Measurements from ENCODE around the gene VPS11.

VPS11 gene

DNA sequence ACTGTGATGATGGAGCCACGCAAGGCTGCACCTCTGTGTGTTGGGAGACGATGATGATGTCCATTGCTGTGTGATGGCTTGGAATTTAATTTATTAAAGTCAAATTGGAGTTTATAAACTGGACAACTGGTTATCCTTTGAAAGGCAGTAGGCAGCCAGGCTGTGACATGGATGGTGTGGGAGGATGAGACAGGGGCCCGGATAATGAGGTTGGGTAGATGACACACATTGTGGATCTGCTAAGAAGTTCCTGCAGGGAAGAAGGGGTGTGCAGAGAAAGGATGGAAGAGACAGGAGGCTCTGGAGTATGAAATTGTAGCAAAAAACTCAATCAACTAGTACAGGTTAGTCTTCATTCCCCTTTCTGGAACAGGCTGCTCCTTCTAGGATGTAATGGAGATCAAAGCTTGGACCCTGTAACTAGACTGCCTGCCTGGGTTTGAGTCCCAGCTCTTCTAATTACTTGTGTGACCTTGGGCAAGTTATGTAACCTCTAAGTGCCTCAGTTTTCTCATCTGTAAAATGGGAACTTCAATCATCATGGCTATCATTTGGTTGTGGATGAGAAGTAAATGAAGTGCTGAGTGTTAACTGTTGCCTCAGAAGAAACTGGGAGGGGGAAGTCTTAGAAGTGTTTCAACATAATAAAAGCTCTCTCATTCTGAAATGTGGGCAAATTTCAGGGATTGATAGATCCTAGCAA, 49.5 kb downstream of the VPS11 start:
- no peaks in the 10 kb centered on the region for H3K4me1 ChIP-seq (ENCODE audit: insufficient read depth, poor library complexity, severe bottlenecking)
- no peaks in the 10 kb centered on the region for H3K27me3 ChIP-seq (ENCODE audit: insufficient read depth, poor library complexity, severe bottlenecking)
- DNase-seq (ENCODE audit: low spot score) (no peak), ATAC-seq (ENCODE audit: low read depth) (no peak)
- H3K4me3 ChIP-seq (ENCODE audit: severe bottlenecking): no peak overlapping the region
- H3K9me3 ChIP-seq (ENCODE audit: severe bottlenecking): no peaks in the 10 kb centered on the region
- H3K36me3 ChIP-seq (ENCODE audit: low read depth): 0 out of 2 replicates have a peak, but pooled peaks cover 3% of the 10 kb centered on the region
- TF ChIP-seq, protein P1, sequence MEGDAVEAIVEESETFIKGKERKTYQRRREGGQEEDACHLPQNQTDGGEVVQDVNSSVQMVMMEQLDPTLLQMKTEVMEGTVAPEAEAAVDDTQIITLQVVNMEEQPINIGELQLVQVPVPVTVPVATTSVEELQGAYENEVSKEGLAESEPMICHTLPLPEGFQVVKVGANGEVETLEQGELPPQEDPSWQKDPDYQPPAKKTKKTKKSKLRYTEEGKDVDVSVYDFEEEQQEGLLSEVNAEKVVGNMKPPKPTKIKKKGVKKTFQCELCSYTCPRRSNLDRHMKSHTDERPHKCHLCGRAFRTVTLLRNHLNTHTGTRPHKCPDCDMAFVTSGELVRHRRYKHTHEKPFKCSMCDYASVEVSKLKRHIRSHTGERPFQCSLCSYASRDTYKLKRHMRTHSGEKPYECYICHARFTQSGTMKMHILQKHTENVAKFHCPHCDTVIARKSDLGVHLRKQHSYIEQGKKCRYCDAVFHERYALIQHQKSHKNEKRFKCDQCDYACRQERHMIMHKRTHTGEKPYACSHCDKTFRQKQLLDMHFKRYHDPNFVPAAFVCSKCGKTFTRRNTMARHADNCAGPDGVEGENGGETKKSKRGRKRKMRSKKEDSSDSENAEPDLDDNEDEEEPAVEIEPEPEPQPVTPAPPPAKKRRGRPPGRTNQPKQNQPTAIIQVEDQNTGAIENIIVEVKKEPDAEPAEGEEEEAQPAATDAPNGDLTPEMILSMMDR (IDR thresholded peaks at IDR 0.05; ENCODE audit: poor library complexity, severe bottlenecking): no peak
- H3K27ac ChIP-seq (ENCODE audit: poor library complexity, severe bottlenecking): no peak overlapping the region

DNA sequence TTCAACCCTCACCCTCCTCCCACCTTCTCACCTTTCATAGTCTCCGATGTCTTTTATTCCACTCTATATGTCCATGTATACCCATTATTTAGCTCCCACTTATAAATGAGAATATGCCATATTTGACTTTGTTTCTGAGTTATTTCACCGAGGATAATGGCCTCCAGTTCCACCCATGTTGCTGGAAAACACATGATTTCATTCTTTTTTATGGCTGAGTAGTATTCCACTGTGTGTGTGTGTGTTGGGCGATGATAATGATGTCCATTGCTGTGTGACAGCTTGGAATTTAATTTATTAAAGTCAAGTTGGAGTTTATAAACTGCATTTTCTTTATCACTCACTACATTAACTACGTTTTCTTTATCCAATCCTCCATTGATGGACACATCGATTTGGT, 50.6 kb downstream of the VPS11 start:
- no peaks in the 10 kb centered on the region for H3K9me3 ChIP-seq (ENCODE audit: severe bottlenecking)
- H3K4me1 ChIP-seq (ENCODE audit: insufficient read depth, poor library complexity, severe bottlenecking): no peaks in the 10 kb centered on the region
- H3K27ac ChIP-seq (ENCODE audit: poor library complexity, severe bottlenecking): no peak overlapping the region
- DNase-seq (ENCODE audit: low spot score) (no peak), ATAC-seq (ENCODE audit: low read depth) (no peak)
- no peak overlapping the region for H3K4me3 ChIP-seq (ENCODE audit: severe bottlenecking)
- no peaks in the 10 kb centered on the region for H3K27me3 ChIP-seq (ENCODE audit: insufficient read depth, poor library complexity, severe bottlenecking)
- 0 out of 2 replicates have a peak, but pooled peaks cover 3% of the 10 kb centered on the region for H3K36me3 ChIP-seq (ENCODE audit: low read depth)
- TF ChIP-seq, protein P1 (IDR thresholded peaks at IDR 0.05; ENCODE audit: poor library complexity, severe bottlenecking): no peak

DNA sequence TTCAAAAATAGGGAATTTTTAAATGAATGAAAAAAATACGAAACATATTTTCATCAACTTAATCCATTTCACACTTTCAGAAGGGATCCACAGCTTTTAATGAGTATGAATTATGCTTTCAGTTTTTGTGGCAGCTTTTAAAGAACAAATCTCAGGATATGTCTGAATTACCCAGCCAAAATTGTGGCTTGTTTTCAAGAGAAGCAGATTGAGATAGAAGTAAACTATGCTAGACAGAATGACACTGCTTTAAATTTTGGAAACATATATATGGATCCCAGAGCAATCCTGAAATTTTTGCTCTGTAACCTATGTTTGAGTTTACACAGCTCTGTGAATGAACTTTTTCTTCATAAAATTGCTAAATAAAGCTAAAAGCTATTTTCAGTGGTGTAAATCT, 51.3 kb downstream of the VPS11 start:
- no peaks in the 10 kb centered on the region for H3K4me1 ChIP-seq (ENCODE audit: insufficient read depth, poor library complexity, severe bottlenecking)
- H3K9me3 ChIP-seq (ENCODE audit: severe bottlenecking): no peaks in the 10 kb centered on the region
- H3K27ac ChIP-seq (ENCODE audit: poor library complexity, severe bottlenecking): no peak overlapping the region
- H3K36me3 ChIP-seq (ENCODE audit: low read depth): peaks cover 5% of the 10 kb centered on the region
- TF ChIP-seq, protein P1 (IDR thresholded peaks at IDR 0.05; ENCODE audit: poor library complexity, severe bottlenecking): no peak
- ATAC-seq (ENCODE audit: low read depth): no peak
- H3K4me3 ChIP-seq (ENCODE audit: severe bottlenecking): no peak overlapping the region
- no peaks in the 10 kb centered on the region for H3K27me3 ChIP-seq (ENCODE audit: insufficient read depth, poor library complexity, severe bottlenecking)
- no peak for DNase-seq (ENCODE audit: low spot score)

DNA sequence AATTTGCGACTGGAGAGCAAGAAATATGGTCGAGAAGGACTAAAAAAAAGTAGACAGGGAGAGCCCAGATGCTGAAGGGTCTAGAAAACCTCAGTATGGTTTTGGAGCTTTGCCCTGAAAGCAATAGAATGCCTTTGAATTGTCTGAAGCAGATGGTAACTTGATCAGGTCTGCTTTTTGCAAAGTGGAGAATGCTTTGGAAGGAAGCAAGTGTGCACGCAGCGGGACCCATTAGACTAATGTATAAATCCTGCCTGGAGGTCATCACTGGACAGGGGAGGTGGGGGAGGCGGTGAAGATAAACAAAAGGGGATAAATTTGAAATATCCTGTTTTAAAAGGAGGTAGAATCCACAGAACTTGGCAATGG, 53.0 kb downstream of the VPS11 start:
- H3K4me3 ChIP-seq (ENCODE audit: severe bottlenecking): peak overlapping the region; percentile 91
- DNase-seq (ENCODE audit: low spot score): no peak
- H3K27ac ChIP-seq (ENCODE audit: poor library complexity, severe bottlenecking): no peak overlapping the region

More for the DNA sequence above, 53.0 kb downstream of the VPS11 start:
- Histone ChIP-seq H3K4me1 (ENCODE audit: insufficient read depth, poor library complexity, severe bottlenecking) (no peaks in the 10 kb centered on the region), H3K27me3 (ENCODE audit: insufficient read depth, poor library complexity, severe bottlenecking) (no peaks in the 10 kb centered on the region), H3K9me3 (ENCODE audit: severe bottlenecking) (no peaks in the 10 kb centered on the region), H3K36me3 (ENCODE audit: low read depth) (peaks cover 14% of the 10 kb centered on the region)
- TF ChIP-seq, protein P1 (IDR thresholded peaks at IDR 0.05; ENCODE audit: poor library complexity, severe bottlenecking): no peak
- no peak for ATAC-seq (ENCODE audit: low read depth)
